ENCODE measurements around the gene CPA3.

GRCh38 chr3:148825476-148825875 lies 39.6 kb upstream of the CPA3 start:
- TF ChIP-seq POLR2A (IDR thresholded peaks at IDR 0.05; ENCODE audit: low read length) (no peak), GATA1 (IDR thresholded peaks at IDR 0.05; ENCODE audit: low read depth, low read length) (no peak)
